NT2/D1 (cell line): ENCODE results near the gene MAP3K2.

Source experiments
- SUZ12 ChIP-seq: IDR thresholded peaks from 2 replicates; pipeline ENCODE4 v1.6.1; 2011; ENCODE audit not compliant: insufficient read length, insufficient read depth; ENCODE audit errors: extremely low read depth
- YY1 ChIP-seq: IDR thresholded peaks from 2 replicates; pipeline ENCODE4 v1.6.1; 2011; ENCODE audit not compliant: insufficient read length, insufficient read depth
- ZNF274 ChIP-seq: IDR thresholded peaks from 2 replicates; pipeline ENCODE4 v1.6.1; 2011; ENCODE audit warnings: mild to moderate bottlenecking, low read depth, low read length

DNA sequence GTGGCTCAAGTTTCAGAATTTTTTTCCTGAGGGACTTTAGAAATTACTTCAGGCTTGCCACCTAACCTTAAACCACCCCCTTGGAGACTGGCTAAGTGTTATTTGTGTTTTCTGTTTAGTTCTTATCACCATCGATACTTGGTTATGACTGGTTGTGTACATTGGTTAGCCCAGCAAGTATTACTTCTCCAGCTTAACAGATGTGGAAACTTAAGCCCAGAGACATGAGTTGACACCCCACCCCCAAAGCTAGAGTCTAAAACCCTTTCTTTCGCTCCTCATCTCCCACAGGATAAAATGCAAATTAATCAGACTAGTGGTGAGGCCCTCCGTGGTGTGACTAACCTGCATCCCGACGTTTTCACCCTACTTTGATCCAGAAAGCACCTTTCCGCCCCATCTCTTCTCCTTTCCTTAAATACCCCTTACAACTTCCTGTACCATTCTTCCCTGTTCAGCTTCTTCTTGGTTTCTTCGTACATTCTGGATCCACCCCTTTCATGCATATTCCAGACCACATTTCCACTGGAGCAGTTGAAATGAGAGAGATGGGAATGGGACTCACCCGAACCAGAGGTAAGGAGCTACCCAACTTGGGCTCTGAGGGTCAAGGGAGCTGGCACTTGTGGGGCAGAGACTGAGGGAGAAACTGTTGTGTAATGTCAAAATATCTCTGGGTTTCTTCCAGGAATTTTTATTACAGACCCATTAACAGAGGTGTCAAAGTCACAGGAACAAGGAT, 819 bp upstream of the MAP3K2 start:
- TF ChIP-seq YY1 (no peak), ZNF274 (no peak), SUZ12 (no peak)
